ENCODE measurements around the gene C11orf68.

GRCh38 chr11:65918211-65919140 is at the start of gene C11orf68:
- no peak for TF ChIP-seq POLR2AphosphoS5 (IDR thresholded peaks at IDR 0.05; ENCODE audit: low read depth, low read length)
- no peak for TF ChIP-seq REST (IDR thresholded peaks at IDR 0.05; ENCODE audit: insufficient read depth in 1 of 2, low read depth in 2 of 2, low read length in 2 of 2)

Data from PFSK-1 (cell line).